ENCODE measurements around the gene IFITM1. TPM values are rescaled to one million over a fixed set of nuclear protein-coding genes. Genes with fewer than 3 reads are reported as not detected.

IFITM1 gene
- total RNA-seq, 1 donor from 2014 or later: 13.3 TPM

DNA sequence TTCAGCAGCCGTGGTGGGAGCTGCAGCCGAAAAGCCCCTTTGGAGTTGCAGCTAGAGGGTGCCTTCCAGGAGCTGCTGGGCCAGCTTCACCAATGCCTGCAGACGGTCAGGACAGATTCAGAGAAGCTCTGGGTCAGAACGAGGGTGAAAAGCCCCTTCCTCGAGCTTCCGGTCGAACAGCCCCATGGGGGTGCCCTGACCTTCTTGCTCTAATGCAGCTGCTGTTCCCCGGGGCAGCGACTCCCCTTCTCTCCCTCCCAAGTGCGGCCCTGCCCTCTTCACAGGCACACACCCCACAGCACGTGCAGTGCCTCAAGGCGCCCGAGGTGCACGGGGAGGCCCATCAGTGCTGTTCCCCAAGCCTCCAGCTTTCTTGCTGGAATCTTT is 16.5 kb downstream of the IFITM1 start:
- no peak overlapping the region for H3K4me3 ChIP-seq
- H2AFZ ChIP-seq (replicated peaks): no peak overlapping the region
- H3K27me3 ChIP-seq: no peaks in the 10 kb centered on the region
- TF ChIP-seq, protein P1, sequence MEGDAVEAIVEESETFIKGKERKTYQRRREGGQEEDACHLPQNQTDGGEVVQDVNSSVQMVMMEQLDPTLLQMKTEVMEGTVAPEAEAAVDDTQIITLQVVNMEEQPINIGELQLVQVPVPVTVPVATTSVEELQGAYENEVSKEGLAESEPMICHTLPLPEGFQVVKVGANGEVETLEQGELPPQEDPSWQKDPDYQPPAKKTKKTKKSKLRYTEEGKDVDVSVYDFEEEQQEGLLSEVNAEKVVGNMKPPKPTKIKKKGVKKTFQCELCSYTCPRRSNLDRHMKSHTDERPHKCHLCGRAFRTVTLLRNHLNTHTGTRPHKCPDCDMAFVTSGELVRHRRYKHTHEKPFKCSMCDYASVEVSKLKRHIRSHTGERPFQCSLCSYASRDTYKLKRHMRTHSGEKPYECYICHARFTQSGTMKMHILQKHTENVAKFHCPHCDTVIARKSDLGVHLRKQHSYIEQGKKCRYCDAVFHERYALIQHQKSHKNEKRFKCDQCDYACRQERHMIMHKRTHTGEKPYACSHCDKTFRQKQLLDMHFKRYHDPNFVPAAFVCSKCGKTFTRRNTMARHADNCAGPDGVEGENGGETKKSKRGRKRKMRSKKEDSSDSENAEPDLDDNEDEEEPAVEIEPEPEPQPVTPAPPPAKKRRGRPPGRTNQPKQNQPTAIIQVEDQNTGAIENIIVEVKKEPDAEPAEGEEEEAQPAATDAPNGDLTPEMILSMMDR (IDR thresholded peaks at IDR 0.05): no peak
- peaks cover 21% of the 10 kb centered on the region for H3K4me1 ChIP-seq
- DNase-seq (ENCODE audit: low spot score): no peak
- no peaks in the 10 kb centered on the region for H3K79me2 ChIP-seq (ENCODE audit: low read depth)
- peaks cover 18% of the 10 kb centered on the region for H3F3A ChIP-seq (ENCODE audit: low read depth)
- Mint-ChIP-seq H3K4me3 (no peak overlapping the region), H3K27me3 (ENCODE audit: insufficient read depth, low read depth) (peaks cover 11% of the 10 kb centered on the region), H3K36me3 (peaks cover 4% of the 10 kb centered on the region), H3K27ac (peak overlapping the region; percentile 60), H3K9me3 (peaks cover 25% of the 10 kb centered on the region), H3K4me1 (peaks cover 56% of the 10 kb centered on the region)
- no peaks in the 10 kb centered on the region for H4K20me1 ChIP-seq (ENCODE audit: low read depth)
- H3K36me3 ChIP-seq: no peaks in the 10 kb centered on the region
- H3K9me3 ChIP-seq (ENCODE audit: low read depth): no peaks in the 10 kb centered on the region
- H3K9ac ChIP-seq: no peak overlapping the region
- H3K27ac ChIP-seq: no peak overlapping the region
- H3K4me2 ChIP-seq: no peak overlapping the region

DNA sequence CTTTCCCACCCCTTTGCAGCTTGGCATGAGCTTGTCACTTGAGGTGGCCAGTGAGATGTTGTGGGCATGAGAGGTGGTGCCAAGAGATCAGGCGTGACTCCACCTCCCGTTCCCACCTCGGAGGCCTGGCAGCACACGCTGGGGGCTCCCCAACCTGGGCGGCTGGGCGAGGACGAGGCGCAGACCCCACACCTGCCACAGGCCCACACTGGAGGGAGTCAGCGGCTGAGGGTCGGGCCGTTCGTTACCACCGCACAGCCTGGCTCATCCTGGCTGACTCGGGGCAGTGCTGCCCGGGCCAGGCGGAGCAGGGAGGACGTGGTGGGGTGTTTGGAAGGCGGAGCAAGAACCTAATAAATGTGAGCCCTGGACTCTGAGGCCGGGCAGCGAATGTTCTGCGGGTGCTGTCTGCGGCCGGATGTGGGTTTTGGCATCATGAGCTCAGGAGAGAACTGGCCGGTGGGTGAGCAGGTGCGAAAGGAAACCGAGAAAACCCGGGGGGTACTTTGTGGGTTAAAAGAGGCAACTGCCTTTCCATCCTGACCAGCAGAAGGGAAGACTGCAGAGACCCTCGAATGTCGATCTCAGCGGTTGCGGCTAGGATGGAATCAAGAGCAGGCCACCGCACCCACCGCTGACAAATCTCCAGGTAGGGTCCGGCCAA is 17.0 kb downstream of the IFITM1 start:
- TF ChIP-seq, protein P1 (IDR thresholded peaks at IDR 0.05): no peak
- TF ChIP-seq EZH2phosphoT487 (IDR thresholded peaks at IDR 0.05) (no peak), EZH2 (IDR thresholded peaks at IDR 0.05) (no peak)
- H3K4me1 Mint-ChIP-seq: peaks cover 58% of the 10 kb centered on the region
- H3K9me3 Mint-ChIP-seq: peaks cover 25% of the 10 kb centered on the region
- H3K4me3 Mint-ChIP-seq: no peak overlapping the region
- Histone ChIP-seq H3K79me2 (ENCODE audit: low read depth) (no peaks in the 10 kb centered on the region), H2AFZ (replicated peaks) (no peak overlapping the region), H3F3A (ENCODE audit: low read depth) (peaks cover 23% of the 10 kb centered on the region), H3K4me2 (no peak overlapping the region), H3K4me3 (no peak overlapping the region), H3K9me3 (ENCODE audit: low read depth) (no peaks in the 10 kb centered on the region), H3K27ac (no peak overlapping the region), H3K4me1 (peaks cover 26% of the 10 kb centered on the region), H4K20me1 (ENCODE audit: low read depth) (no peaks in the 10 kb centered on the region), H3K27me3 (no peaks in the 10 kb centered on the region), H3K36me3 (no peaks in the 10 kb centered on the region), H3K9ac (no peak overlapping the region)
- H3K27me3 Mint-ChIP-seq (ENCODE audit: insufficient read depth, low read depth): peaks cover 11% of the 10 kb centered on the region
- peaks cover 4% of the 10 kb centered on the region for H3K36me3 Mint-ChIP-seq
- DNase-seq (ENCODE audit: low spot score): no peak
- H3K27ac Mint-ChIP-seq: peak overlapping the region; percentile 78

DNA sequence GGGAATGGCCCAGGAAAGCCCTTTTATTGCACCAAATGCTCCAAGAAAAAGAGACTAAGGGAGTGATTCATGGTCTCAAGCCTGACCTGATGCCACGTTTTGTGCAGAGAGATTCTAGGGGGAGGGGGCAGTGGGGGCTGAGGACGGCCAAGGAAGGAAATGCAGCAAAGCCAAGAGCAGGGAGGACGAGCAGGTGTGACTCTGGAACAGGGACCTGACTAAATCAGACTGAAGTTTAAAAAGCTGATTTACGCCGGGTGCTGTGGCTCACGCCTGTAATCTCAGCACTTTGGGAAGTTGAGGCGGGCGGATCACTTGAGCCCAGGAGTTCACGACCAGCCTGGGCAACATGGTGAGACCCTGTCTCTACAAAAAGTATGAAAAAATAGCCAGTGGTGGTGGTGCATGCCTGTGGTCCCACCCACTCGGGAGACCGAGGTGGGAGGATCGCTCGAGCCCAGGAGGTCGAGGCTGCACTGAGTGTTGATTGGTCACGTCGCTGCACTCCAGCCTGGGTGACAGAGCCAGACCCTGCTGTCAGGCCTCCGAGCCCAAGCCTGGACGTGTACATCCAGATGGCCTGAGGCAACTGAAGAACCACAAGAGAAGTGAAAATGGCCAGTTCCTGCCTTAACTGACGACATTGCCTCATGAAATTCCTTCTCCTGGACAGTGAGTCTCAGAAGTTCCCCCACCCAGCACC is 17.7 kb downstream of the IFITM1 start:
- DNase-seq (ENCODE audit: low spot score): no peak
- Histone ChIP-seq H3K27ac (no peak overlapping the region), H3K4me2 (no peak overlapping the region), H4K20me1 (ENCODE audit: low read depth) (no peaks in the 10 kb centered on the region), H3K9me3 (ENCODE audit: low read depth) (no peaks in the 10 kb centered on the region), H3K79me2 (ENCODE audit: low read depth) (no peaks in the 10 kb centered on the region), H3F3A (ENCODE audit: low read depth) (peaks cover 29% of the 10 kb centered on the region), H2AFZ (replicated peaks) (no peak overlapping the region), H3K9ac (no peak overlapping the region), H3K36me3 (no peaks in the 10 kb centered on the region), H3K27me3 (no peaks in the 10 kb centered on the region), H3K4me1 (peaks cover 33% of the 10 kb centered on the region), H3K4me3 (no peak overlapping the region)
- Mint-ChIP-seq H3K36me3 (peaks cover 4% of the 10 kb centered on the region), H3K27me3 (ENCODE audit: insufficient read depth, low read depth) (peaks cover 11% of the 10 kb centered on the region), H3K4me1 (peaks cover 59% of the 10 kb centered on the region), H3K4me3 (no peak overlapping the region), H3K27ac (peak overlapping the region; percentile 78), H3K9me3 (peaks cover 25% of the 10 kb centered on the region)
- TF ChIP-seq EZH2phosphoT487 (IDR thresholded peaks at IDR 0.05) (no peak), EZH2 (IDR thresholded peaks at IDR 0.05) (no peak)
- TF ChIP-seq, protein P1 (IDR thresholded peaks at IDR 0.05): no peak
